Neuronal stem cell (in vitro differentiated cells): ENCODE measurements around the gene HPS3.

Source experiments
- DNase-seq: peaks from one replicate; pipeline ENCODE4 v3.0.0-alpha.2; 2013; ENCODE audit warnings: low spot score
- H2AFZ ChIP-seq: one replicate; pipeline ENCODE4 v1.6.1; 2013; ENCODE audit warnings: mild to moderate bottlenecking, low read length, inconsistent platforms
- H2AK5ac ChIP-seq: 2 replicates; pipeline ENCODE4 v1.6.1; 2013; ENCODE audit warnings: low read depth, mild to moderate bottlenecking, inconsistent platforms, low read length, moderate library complexity, mixed read lengths
- H2BK120ac ChIP-seq: 2 replicates; pipeline ENCODE4 v1.6.1; 2013; ENCODE audit warnings: low read depth, mild to moderate bottlenecking, inconsistent platforms, low read length, moderate library complexity, mixed read lengths
- H2BK12ac ChIP-seq: one replicate; pipeline ENCODE4 v1.6.1; 2013; ENCODE audit warnings: low read length, inconsistent platforms
- H2BK15ac ChIP-seq: 2 replicates; pipeline ENCODE4 v1.6.1; 2013; ENCODE audit warnings: mild to moderate bottlenecking, low read length, inconsistent platforms, mixed read lengths
- H2BK5ac ChIP-seq: one replicate; pipeline ENCODE4 v1.6.1; 2013; ENCODE audit warnings: inconsistent platforms, mild to moderate bottlenecking, low read length, moderate library complexity
- H3K14ac ChIP-seq: one replicate; pipeline ENCODE4 v1.6.1; 2013; ENCODE audit warnings: low read length, inconsistent platforms
- H3K18ac ChIP-seq: 2 replicates; pipeline ENCODE4 v1.6.1; 2013; ENCODE audit warnings: low read length, inconsistent platforms
- H3K23ac ChIP-seq: 2 replicates; pipeline ENCODE4 v1.6.1; 2013; ENCODE audit warnings: low read depth, mild to moderate bottlenecking, mixed read lengths, low read length, inconsistent platforms; ENCODE audit not compliant: poor library complexity
- H3K27ac ChIP-seq: replicated peaks from 3 replicates; pipeline ENCODE4 v1.5.1; 2013; ENCODE audit warnings: low read length, inconsistent platforms
- H3K27me3 ChIP-seq, 3 experiments: 2 replicates each; pipeline ENCODE4 v1.6.1; 2013; ENCODE audit warnings: low read length in 3 of 3, mild to moderate bottlenecking in 2 of 3, inconsistent platforms in 1 of 3, low read depth in 1 of 3, mixed read lengths in 1 of 3, moderate library complexity in 1 of 3; ENCODE audit not compliant: control insufficient read depth in 3 of 3, insufficient read depth in 3 of 3
- H3K36me3 ChIP-seq, 2 donors: replicated peaks in 1 of 2; 2 replicates each; pipeline ENCODE4 v1.6.1; 2013; ENCODE audit warnings: low read length in 2 of 2; ENCODE audit not compliant: control insufficient read depth in 2 of 2, insufficient read depth in 2 of 2
- H3K4ac ChIP-seq: 2 replicates; pipeline ENCODE4 v1.6.1; 2013; ENCODE audit warnings: inconsistent platforms, mild to moderate bottlenecking, low read length, moderate library complexity
- H3K4me1 ChIP-seq, 2 donors: 1 replicate in 1 of 2; 2 replicates in 1 of 2; pipeline ENCODE4 v1.6.1; 2013; ENCODE audit warnings: low read length in 2 of 2, low read depth in 1 of 2; ENCODE audit not compliant: control insufficient read depth in 2 of 2, insufficient read depth in 1 of 2
- H3K4me2 ChIP-seq: one replicate; pipeline ENCODE4 v1.6.1; 2013; ENCODE audit warnings: mild to moderate bottlenecking, low read length, inconsistent platforms; ENCODE audit not compliant: insufficient read depth, poor library complexity, severe bottlenecking
- H3K4me3 ChIP-seq, 2 donors: 2 replicates each; pipeline ENCODE4 v1.5.1; 2013; ENCODE audit warnings: low read length in 2 of 2, mild to moderate bottlenecking in 2 of 2, inconsistent platforms in 1 of 2, moderate library complexity in 1 of 2
- H3K79me1 ChIP-seq: one replicate; pipeline ENCODE4 v1.6.1; 2013; ENCODE audit warnings: low read depth, mild to moderate bottlenecking, inconsistent platforms, low read length, moderate library complexity
- H3K9ac ChIP-seq: one replicate; pipeline ENCODE4 v1.6.1; 2013; ENCODE audit warnings: mild to moderate bottlenecking, low read depth, low read length, inconsistent platforms; ENCODE audit not compliant: poor library complexity
- H3K9me3 ChIP-seq, 2 donors: replicated peaks in 1 of 2; 2 replicates each; pipeline versions ENCODE3 to v1.6.1; 2013; ENCODE audit warnings: low read length in 2 of 2, mild to moderate bottlenecking in 2 of 2, inconsistent platforms in 1 of 2, low read depth in 1 of 2, mixed read lengths in 1 of 2, moderate library complexity in 1 of 2; ENCODE audit not compliant: control insufficient read depth in 2 of 2, insufficient read depth in 1 of 2
- H4K8ac ChIP-seq: one replicate; pipeline ENCODE4 v1.6.1; 2013; ENCODE audit warnings: low read depth, mild to moderate bottlenecking, inconsistent platforms, low read length, moderate library complexity
- H4K91ac ChIP-seq: one replicate; pipeline ENCODE4 v1.6.1; 2013; ENCODE audit warnings: low read length, low read depth, mild to moderate bottlenecking, inconsistent platforms; ENCODE audit not compliant: poor library complexity
- WGBS, 2 donors: extraction: QIAGEN DNeasy Blood & Tissue Kit; methylation state at CpG; one replicate each; pipeline ENCODE4 v1.1.7; 2013; ENCODE audit warnings: missing lambda C conversion rate in 2 of 2, mixed read lengths in 1 of 2; ENCODE audit not compliant: insufficient read length in 2 of 2, insufficient replicate concordance in 1 of 2; ENCODE audit errors: extremely low coverage in 2 of 2; 5-methylcytosine and 5-hydroxymethylcytosine counted together

The HPS3 gene

GRCh38 chr3:149089395-149089794 is 40.0 kb upstream of the HPS3 start:
- no peak for DNase-seq
- no peak overlapping the region for H3K18ac ChIP-seq
- H4K91ac ChIP-seq: no peak overlapping the region
- H3K9ac ChIP-seq: no peak overlapping the region
- no peak overlapping the region for H3K23ac ChIP-seq
- H3K4ac ChIP-seq: no peak overlapping the region
- no peak overlapping the region for H2BK120ac ChIP-seq
- no peak overlapping the region for H2BK5ac ChIP-seq
- H2BK15ac ChIP-seq: no peak overlapping the region
- H2AK5ac ChIP-seq: no peak overlapping the region
- H3K4me2 ChIP-seq: no peak overlapping the region
- H3K27me3 ChIP-seq: no peaks in the 10 kb centered on the region
- H3K4me3 ChIP-seq: no peak overlapping the region
- no peak overlapping the region for H3K14ac ChIP-seq
- H3K79me1 ChIP-seq: peaks cover 2% of the 10 kb centered on the region
- peaks cover 4 to 8% of the 10 kb centered on the region in 2 donors for H3K9me3 ChIP-seq
- peaks cover 0 to 1% of the 10 kb centered on the region in 2 donors for H3K4me1 ChIP-seq
- H2AFZ ChIP-seq: no peak overlapping the region
- no CpG with 5 or more reads among the region's 3 CpGs for WGBS, 2 donors
- H3K27ac ChIP-seq: no peak overlapping the region
- no peak overlapping the region for H2BK12ac ChIP-seq
- no peak overlapping the region for H4K8ac ChIP-seq
- peaks cover 0 to 3% of the 10 kb centered on the region in 2 donors for H3K36me3 ChIP-seq

DNA sequence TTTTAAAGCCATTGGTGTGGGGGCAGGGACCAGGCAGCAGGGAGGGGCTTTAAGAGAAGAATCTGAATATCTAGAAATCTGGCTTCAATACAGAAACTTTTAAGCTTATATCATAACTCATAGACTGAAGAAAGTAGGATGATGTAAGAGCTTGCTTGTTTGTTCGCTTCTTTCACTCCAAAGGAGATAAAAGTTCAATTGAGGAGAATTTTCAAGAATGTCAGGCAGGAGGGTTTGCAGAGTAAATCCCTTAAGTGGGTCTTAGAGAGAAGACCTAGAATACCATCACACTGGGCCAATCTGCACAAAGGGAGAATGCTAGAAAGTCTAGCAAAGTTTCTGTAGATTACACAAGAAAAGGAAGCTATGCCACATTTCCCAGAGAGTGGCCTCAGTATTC is 39.0 kb upstream of the HPS3 start:
- H2BK12ac ChIP-seq: no peak overlapping the region
- H3K79me1 ChIP-seq: no peaks in the 10 kb centered on the region
- no CpG with 5 or more reads among the region's 1 CpG for WGBS, 2 donors
- H4K91ac ChIP-seq: no peak overlapping the region
- no peak overlapping the region for H2AK5ac ChIP-seq
- H3K23ac ChIP-seq: no peak overlapping the region
- H3K4ac ChIP-seq: no peak overlapping the region
- no peak for DNase-seq
- H3K14ac ChIP-seq: no peak overlapping the region
- H3K4me3 ChIP-seq: no peak overlapping the region
- H3K9me3 ChIP-seq: peaks cover 4 to 8% of the 10 kb centered on the region in 2 donors
- H2BK120ac ChIP-seq: no peak overlapping the region
- peaks cover 0 to 1% of the 10 kb centered on the region in 2 donors for H3K4me1 ChIP-seq
- no peak overlapping the region for H2BK5ac ChIP-seq
- no peaks in the 10 kb centered on the region for H3K36me3 ChIP-seq
- H3K18ac ChIP-seq: no peak overlapping the region
- no peaks in the 10 kb centered on the region for H3K27me3 ChIP-seq
- no peak overlapping the region for H2BK15ac ChIP-seq
- H2AFZ ChIP-seq: no peak overlapping the region
- no peak overlapping the region for H3K4me2 ChIP-seq
- no peak overlapping the region for H3K9ac ChIP-seq
- H4K8ac ChIP-seq: no peak overlapping the region
- H3K27ac ChIP-seq: no peak overlapping the region

GRCh38 chr3:149090907-149091306 is 38.5 kb upstream of the HPS3 start:
- Histone ChIP-seq H3K27ac (no peak overlapping the region), H3K14ac (no peak overlapping the region), H3K27me3 (no peaks in the 10 kb centered on the region), H2BK5ac (no peak overlapping the region), H3K23ac (no peak overlapping the region), H2AK5ac (no peak overlapping the region), H3K79me1 (no peaks in the 10 kb centered on the region), H3K4me3 (no peak overlapping the region), H3K4me2 (no peak overlapping the region), H3K9ac (no peak overlapping the region), H4K8ac (no peak overlapping the region), H3K18ac (no peak overlapping the region), H2BK15ac (no peak overlapping the region), H3K9me3 (peaks cover 4 to 8% of the 10 kb centered on the region in 2 donors), H2BK12ac (no peak overlapping the region), H4K91ac (no peak overlapping the region), H3K4ac (no peak overlapping the region), H2AFZ (no peak overlapping the region), H2BK120ac (no peak overlapping the region), H3K4me1 (peaks cover 0 to 1% of the 10 kb centered on the region in 2 donors), H3K36me3 (no peaks in the 10 kb centered on the region)
- WGBS, 2 donors: no CpG with 5 or more reads among the region's 3 CpGs
- no peak for DNase-seq

DNA sequence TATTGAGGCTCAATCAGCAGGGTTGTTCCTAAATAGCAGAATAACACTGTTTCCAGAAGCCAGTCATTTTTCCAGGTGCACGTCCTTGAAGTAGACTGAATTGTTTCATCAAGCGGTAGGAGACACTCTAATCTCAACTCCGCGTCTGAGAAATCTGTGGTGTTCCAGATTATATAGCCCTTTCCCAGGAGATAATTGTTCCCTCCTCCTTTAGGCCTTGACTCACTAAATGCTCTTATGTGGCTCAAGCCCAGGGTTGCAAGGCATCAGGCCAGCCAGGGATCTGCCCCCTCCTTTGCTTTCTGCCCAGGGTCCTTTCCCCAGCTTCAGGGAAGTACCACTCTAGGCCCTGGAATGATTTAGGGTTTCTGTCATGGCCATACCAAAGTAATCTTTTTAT is 37.5 kb upstream of the HPS3 start:
- Histone ChIP-seq H2BK5ac (no peak overlapping the region), H2AFZ (no peak overlapping the region), H3K4me3 (no peak overlapping the region), H3K4me2 (no peak overlapping the region), H3K9me3 (peaks cover 3 to 4% of the 10 kb centered on the region in 2 donors), H3K9ac (no peak overlapping the region), H3K4ac (no peak overlapping the region), H2BK12ac (no peak overlapping the region), H3K14ac (no peak overlapping the region), H3K27ac (no peak overlapping the region), H3K4me1 (peaks cover 0 to 1% of the 10 kb centered on the region in 2 donors), H3K27me3 (no peaks in the 10 kb centered on the region), H2BK15ac (no peak overlapping the region), H4K91ac (no peak overlapping the region), H4K8ac (no peak overlapping the region), H2AK5ac (no peak overlapping the region), H3K79me1 (no peaks in the 10 kb centered on the region), H2BK120ac (no peak overlapping the region), H3K18ac (no peak overlapping the region), H3K23ac (no peak overlapping the region), H3K36me3 (no peaks in the 10 kb centered on the region)
- no CpG with 5 or more reads among the region's 4 CpGs for WGBS, 2 donors
- no peak for DNase-seq
